Measurements from ENCODE around the gene FBXO3. TPM values are rescaled to one million over a fixed set of nuclear protein-coding genes. Genes with fewer than 3 reads are reported as not detected.

FBXO3 gene
- total RNA-seq, 1 experiment from 2014 or later, result 27.2 TPM

DNA sequence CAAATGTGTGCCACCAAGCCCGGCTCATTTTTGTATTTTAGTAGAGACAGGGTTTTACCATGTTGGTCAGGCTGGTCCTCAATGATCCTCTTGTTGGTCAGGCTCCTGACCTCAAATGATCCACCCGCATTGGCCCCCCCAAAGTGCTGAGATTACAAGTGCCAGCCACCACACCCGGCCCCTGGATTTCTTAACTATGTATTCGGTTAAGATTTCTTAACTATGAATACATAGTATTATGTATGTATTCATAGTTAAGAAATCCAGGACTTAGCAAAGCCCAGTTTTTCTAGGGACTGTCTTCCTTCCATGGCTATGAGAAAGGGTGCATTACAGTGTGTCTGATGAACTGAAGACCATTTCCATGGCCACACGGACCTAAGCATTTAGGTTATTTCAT lies 75.4 kb downstream of the FBXO3 start:
- no peak overlapping the region for H2AFZ ChIP-seq (ENCODE audit: low read depth, low read length, poor library complexity, severe bottlenecking)
- DNase-seq (ENCODE audit: low read depth, low spot score) (no peak), ATAC-seq (no peak)
- ChIA-PET RAD21 (ENCODE audit: low non-redundant PET in 1 of 2, low total read pairs in 2 of 2, uncharacterized antibody in 2 of 2, unreplicated experiment in 2 of 2) (no interaction called here), CTCF (no interaction called here), POLR2A (no interaction called here)
- no peak overlapping the region for H3K27ac ChIP-seq (ENCODE audit: low read depth, low read length)
- BruUV-seq (replicated peaks), result no TSS peak
- no peak overlapping the region for H3K9ac ChIP-seq (ENCODE audit: low read length)
- no peak overlapping the region for H3K4me2 ChIP-seq (ENCODE audit: low read length)
- H3K4me3 ChIP-seq (replicated peaks in 1 of 2; ENCODE audit: low read depth in 1 of 2, low read length in 2 of 2), result no peak overlapping the region
- H3K9me2 ChIP-seq (ENCODE audit: insufficient read depth), result no peaks in the 10 kb centered on the region
- H3K27me3 ChIP-seq (ENCODE audit: insufficient read depth, low read length), result no peaks in the 10 kb centered on the region
- no peak for TF ChIP-seq ELF1 (IDR thresholded peaks at IDR 0.05; ENCODE audit: borderline replicate concordance, low read depth)
- TF ChIP-seq TCF7L2 (IDR thresholded peaks at IDR 0.05; ENCODE audit: borderline replicate concordance, extremely low read depth, insufficient read depth, insufficient read length), result no peak
- TF ChIP-seq EZH2phosphoT487 (IDR thresholded peaks at IDR 0.05; ENCODE audit: borderline replicate concordance), result no peak
- TF ChIP-seq CBX3 (IDR thresholded peaks at IDR 0.05; ENCODE audit: low read depth), result no peak
- no peak for TF ChIP-seq JUND (IDR thresholded peaks at IDR 0.05)
- no peak for TF ChIP-seq RAD21 (IDR thresholded peaks at IDR 0.05; ENCODE audit: low read depth)
- TF ChIP-seq SP1 (IDR thresholded peaks at IDR 0.05; ENCODE audit: low read depth), result no peak
- TF ChIP-seq, protein P1, sequence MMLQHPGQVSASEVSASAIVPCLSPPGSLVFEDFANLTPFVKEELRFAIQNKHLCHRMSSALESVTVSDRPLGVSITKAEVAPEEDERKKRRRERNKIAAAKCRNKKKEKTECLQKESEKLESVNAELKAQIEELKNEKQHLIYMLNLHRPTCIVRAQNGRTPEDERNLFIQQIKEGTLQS (IDR thresholded peaks at IDR 0.05), result no peak
- TF ChIP-seq, protein P2, sequence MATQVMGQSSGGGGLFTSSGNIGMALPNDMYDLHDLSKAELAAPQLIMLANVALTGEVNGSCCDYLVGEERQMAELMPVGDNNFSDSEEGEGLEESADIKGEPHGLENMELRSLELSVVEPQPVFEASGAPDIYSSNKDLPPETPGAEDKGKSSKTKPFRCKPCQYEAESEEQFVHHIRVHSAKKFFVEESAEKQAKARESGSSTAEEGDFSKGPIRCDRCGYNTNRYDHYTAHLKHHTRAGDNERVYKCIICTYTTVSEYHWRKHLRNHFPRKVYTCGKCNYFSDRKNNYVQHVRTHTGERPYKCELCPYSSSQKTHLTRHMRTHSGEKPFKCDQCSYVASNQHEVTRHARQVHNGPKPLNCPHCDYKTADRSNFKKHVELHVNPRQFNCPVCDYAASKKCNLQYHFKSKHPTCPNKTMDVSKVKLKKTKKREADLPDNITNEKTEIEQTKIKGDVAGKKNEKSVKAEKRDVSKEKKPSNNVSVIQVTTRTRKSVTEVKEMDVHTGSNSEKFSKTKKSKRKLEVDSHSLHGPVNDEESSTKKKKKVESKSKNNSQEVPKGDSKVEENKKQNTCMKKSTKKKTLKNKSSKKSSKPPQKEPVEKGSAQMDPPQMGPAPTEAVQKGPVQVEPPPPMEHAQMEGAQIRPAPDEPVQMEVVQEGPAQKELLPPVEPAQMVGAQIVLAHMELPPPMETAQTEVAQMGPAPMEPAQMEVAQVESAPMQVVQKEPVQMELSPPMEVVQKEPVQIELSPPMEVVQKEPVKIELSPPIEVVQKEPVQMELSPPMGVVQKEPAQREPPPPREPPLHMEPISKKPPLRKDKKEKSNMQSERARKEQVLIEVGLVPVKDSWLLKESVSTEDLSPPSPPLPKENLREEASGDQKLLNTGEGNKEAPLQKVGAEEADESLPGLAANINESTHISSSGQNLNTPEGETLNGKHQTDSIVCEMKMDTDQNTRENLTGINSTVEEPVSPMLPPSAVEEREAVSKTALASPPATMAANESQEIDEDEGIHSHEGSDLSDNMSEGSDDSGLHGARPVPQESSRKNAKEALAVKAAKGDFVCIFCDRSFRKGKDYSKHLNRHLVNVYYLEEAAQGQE (IDR thresholded peaks at IDR 0.05; ENCODE audit: low read depth), result no peak
- TF ChIP-seq EGR1 (IDR thresholded peaks at IDR 0.05; ENCODE audit: low read depth), result no peak
- TF ChIP-seq ZNF274 (IDR thresholded peaks at IDR 0.05; ENCODE audit: low read depth, low read length), result no peak
- TF ChIP-seq, protein P3, sequence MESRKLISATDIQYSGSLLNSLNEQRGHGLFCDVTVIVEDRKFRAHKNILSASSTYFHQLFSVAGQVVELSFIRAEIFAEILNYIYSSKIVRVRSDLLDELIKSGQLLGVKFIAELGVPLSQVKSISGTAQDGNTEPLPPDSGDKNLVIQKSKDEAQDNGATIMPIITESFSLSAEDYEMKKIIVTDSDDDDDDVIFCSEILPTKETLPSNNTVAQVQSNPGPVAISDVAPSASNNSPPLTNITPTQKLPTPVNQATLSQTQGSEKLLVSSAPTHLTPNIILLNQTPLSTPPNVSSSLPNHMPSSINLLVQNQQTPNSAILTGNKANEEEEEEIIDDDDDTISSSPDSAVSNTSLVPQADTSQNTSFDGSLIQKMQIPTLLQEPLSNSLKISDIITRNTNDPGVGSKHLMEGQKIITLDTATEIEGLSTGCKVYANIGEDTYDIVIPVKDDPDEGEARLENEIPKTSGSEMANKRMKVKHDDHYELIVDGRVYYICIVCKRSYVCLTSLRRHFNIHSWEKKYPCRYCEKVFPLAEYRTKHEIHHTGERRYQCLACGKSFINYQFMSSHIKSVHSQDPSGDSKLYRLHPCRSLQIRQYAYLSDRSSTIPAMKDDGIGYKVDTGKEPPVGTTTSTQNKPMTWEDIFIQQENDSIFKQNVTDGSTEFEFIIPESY (IDR thresholded peaks at IDR 0.05; ENCODE audit: extremely low read depth, insufficient replicate concordance, low read length), result no peak
- TF ChIP-seq ZFX (IDR thresholded peaks at IDR 0.05), result no peak
- TF ChIP-seq FOSL1 (IDR thresholded peaks at IDR 0.05; ENCODE audit: low read depth), result no peak
- TF ChIP-seq SIN3A (IDR thresholded peaks at IDR 0.05; ENCODE audit: low read depth), result no peak
- H3K36me3 ChIP-seq (ENCODE audit: control insufficient read depth in 1 of 2, insufficient read depth in 2 of 2, low read length in 2 of 2), result no peaks in the 10 kb centered on the region
- intact Hi-C loops (cut with micrococcal nuclease), result loop anchor here (10.0 kb wide), 1 partner anchor 814 kb away; no protein-coding TSS in a partner anchor
- H3K4me1 ChIP-seq (ENCODE audit: control insufficient read depth in 1 of 2, insufficient read depth in 2 of 2, low read length in 2 of 2), result peaks cover 20 to 71% of the 10 kb centered on the region in 2 experiments
- no peaks in the 10 kb centered on the region for H3K9me3 ChIP-seq (ENCODE audit: control insufficient read depth in 1 of 2, insufficient read depth in 1 of 2, low read depth in 1 of 2, low read length in 2 of 2)
- H4K20me1 ChIP-seq (ENCODE audit: insufficient read depth), result no peaks in the 10 kb centered on the region
- no peaks in the 10 kb centered on the region for H3K79me2 ChIP-seq (ENCODE audit: insufficient read depth, low read length)
